HG02798 (cell line): ENCODE results near the gene SLC35F1.

ENCODE experiments used
- ATAC-seq: cut with Tn5 transposase; IDR thresholded peaks from one replicate; pipeline ENCODE4 v1.9.1; 2021; ENCODE audit warnings: mild to moderate bottlenecking; ENCODE audit not compliant: unreplicated experiment, poor library complexity

The SLC35F1 gene

DNA sequence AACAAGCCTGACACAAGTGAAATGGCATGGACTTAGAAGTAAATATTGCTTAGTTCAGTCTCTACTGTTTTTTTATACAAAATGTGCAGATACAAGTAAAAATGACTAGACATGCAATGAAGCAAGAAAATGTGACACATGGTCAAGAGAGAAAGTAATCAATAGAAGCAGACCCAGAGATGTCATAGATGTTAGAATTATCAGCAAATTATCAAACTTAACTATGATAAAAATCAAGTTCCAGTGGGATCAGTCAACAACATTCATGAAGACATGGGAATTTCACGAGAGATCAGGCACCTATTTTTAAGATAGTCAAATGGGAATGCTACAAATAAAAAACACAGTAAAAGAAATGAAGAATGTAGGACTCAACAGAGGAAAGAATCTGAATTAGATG lies 267.0 kb downstream of the SLC35F1 start:
- no peak for ATAC-seq

- ATAC-seq: no peak
These were observed 270.7 kb downstream of the SLC35F1 start for GRCh38 chr6:118177720-118178119.

- no peak for ATAC-seq
These were observed 272.0 kb downstream of the SLC35F1 start for GRCh38 chr6:118179048-118179447.

- ATAC-seq: peak; percentile 61
These were observed 279.9 kb downstream of the SLC35F1 start for GRCh38 chr6:118186672-118187567.

- peak; percentile 45 for ATAC-seq
These were observed 280.6 kb downstream of the SLC35F1 start for GRCh38 chr6:118187568-118188164.

DNA sequence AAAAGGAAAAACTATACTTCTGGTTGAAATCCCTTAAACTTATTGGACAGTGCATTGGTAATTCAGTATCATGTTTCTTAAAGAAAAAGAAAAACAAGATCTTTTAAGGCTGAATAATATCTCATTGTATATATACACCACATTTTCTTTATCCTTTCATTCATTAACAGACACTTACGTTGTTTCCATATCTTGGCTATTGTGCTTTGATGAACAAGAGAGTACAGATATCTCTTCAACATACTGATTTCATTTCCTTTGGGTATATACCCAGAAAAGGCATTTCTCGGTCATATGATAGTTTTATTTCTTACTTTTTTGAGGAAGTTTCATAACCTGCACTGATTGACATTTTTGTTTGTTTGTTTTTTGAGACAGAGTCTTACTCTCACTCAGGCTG lies 281.5 kb downstream of the SLC35F1 start:
- ATAC-seq: no peak

GRCh38 chr6:118197539-118197938 lies 290.5 kb downstream of the SLC35F1 start:
- no peak for ATAC-seq

DNA sequence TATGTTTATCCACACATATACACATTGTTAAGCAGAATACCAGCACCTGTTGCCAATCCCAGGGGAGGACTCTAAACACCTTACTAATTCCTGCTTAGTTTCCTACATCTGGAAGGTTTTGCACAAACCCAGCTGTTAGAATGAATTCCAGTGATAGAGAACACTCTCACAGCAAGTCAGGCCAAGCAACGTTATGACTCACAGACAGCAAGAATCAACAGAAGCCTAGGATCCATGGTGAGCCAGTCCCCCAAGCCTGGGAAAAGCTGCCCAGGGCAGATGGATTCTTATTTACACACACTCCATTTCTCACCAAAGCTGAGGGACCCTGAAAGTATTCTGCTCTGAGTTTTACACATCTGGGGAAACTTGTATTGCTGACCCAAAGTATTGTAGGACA lies 291.7 kb downstream of the SLC35F1 start:
- ATAC-seq: no peak

DNA sequence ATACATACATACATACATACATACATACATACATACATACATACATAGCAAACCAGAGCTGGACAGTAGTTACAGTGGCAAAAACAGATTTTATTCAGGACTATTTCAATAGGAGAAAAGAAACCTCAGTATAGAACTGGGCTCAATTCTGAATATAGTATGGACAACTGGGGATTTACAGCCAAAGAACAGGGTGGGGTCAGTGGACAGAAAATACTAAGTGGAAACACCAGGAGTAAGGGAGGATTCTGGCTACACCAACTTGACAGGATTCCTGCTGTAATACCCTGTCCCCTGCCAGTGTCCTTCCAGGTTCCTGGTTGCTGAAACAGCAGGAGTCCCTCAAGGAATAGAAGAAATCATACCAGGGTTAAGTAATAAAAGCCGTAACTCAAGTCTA lies 293.1 kb downstream of the SLC35F1 start:
- no peak for ATAC-seq

GRCh38 chr6:118202517-118202916 lies 295.5 kb downstream of the SLC35F1 start:
- no peak for ATAC-seq

GRCh38 chr6:118203545-118203944 lies 296.5 kb downstream of the SLC35F1 start:
- no peak for ATAC-seq

GRCh38 chr6:118206221-118206620 lies 299.2 kb downstream of the SLC35F1 start:
- no peak for ATAC-seq

GRCh38 chr6:118207947-118208346 lies 300.9 kb downstream of the SLC35F1 start:
- no peak for ATAC-seq

GRCh38 chr6:118212451-118213173 lies 305.5 kb downstream of the SLC35F1 start:
- ATAC-seq: no peak

- ATAC-seq: no peak
These were observed 308.2 kb downstream of the SLC35F1 start for GRCh38 chr6:118215269-118215668.

DNA sequence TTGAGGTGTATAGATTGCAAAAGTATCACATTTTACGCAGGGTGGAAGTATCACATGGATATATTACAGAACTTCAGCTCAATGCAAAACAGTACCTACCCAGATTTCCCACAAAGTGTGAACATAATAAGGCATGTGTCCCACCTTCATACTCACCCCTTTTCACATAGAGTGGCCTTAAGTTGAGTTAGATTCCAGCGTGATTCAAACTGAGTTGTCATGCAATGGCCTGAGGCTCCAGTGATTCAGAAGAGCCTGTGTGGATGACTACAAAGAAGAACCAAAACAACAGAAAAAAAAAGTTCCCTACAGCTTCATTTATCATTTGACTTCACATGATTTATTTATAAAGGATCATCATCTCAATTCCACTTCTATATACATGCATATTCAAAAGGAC lies 309.7 kb downstream of the SLC35F1 start:
- no peak for ATAC-seq

- no peak for ATAC-seq
These were observed 311.1 kb downstream of the SLC35F1 start for GRCh38 chr6:118218156-118218555.

DNA sequence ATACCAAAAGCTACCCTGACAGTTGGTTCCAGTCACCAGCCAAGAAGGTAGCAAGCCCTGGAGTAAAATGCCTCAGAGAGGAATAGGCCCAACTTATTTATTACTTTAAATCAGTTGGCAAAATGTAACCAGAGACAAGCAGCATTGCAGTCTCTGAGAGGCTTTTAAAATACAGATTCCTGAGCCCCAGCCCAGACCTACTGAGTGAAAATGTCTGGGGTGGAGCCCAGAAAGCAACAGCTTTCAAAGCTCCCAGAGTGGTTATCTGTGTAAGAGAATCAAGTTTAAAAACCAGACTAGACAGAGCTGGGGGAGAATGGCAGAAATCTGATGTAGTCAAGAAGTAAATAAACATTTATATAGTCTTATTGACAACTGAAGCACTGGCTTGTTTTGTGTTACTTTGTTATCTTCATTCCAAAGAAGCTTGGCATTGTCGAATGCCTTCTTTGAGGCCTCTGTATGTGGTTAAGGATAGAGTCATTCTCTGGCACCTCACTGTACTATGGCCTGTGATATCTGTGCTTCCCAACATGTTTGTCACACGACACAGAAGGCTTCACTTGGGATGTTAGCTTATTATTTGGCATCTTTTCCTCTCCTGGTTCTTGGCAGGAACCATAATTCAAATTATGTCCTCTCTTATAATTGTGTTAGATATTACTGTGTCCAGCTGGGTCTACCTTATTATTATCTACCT lies 313.5 kb downstream of the SLC35F1 start:
- no peak for ATAC-seq

DNA sequence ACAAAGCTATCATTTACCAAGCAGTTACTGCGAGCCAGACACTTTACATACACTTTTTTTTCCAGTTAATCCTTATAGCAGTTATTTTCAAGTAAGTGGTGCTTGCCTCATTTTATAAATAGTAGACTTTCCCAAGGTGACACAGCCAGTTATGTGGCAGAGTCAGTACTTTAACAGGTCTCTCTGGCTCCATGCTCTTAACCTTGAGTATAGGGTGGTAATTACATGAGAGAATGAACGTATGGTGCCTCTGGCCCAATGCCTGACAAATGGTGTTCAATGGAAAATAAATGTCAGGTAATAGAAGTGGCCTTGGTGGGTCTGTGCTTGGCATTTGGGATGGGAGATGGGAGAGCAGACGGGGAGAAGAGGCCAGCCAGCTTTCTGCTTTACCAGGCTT lies 316.3 kb downstream of the SLC35F1 start:
- no peak for ATAC-seq

DNA sequence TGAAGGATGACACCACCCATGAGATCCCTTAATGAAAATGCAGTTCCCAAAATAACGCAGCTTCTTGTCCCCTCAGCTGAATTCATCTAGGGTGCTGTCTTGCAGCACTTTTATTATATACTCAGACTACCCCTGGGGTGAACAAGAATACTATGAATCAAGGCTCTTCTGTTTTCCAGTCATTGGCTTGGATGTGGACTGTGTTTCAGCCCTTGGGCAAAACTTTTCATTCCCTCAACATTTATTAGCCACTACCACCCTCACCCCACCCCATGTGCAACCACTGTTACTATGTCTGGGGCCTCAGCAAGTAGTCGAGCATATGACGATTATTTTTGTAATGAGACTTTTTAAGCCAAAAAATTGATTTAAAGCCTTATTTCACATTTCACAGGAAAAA lies 321.8 kb downstream of the SLC35F1 start:
- ATAC-seq: no peak
